GM12872 (cell line): Measurements from ENCODE around the gene CAMTA1.

Source experiments
- TF ChIP-seq, protein P1 (sequence below): IDR thresholded peaks from 3 replicates; pipeline ENCODE4 v1.5.1; 2011; ENCODE audit warnings: low read depth, mild to moderate bottlenecking, low read length, moderate library complexity; ENCODE audit not compliant: insufficient read depth

CAMTA1 gene

DNA sequence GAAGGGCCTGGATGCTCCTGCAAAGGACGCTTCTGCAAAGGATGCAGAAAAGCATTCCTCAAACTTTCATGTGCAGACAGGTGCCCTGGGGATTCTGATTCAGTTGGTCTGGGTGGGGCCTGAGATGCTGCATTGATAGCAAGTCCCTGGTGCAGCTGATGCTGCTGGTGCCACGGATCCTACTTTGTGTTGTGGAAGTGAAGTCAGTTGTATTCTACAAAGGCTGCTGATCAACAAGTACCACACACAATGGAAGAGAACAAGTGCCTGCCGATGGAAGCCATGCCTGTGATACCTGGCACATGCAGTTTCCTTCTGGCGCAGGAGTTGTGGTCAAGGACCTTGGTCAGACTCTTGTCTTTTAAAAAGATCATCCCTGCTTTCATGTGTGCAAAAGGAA is 478.8 kb downstream of the CAMTA1 start:
- TF ChIP-seq, protein P1, sequence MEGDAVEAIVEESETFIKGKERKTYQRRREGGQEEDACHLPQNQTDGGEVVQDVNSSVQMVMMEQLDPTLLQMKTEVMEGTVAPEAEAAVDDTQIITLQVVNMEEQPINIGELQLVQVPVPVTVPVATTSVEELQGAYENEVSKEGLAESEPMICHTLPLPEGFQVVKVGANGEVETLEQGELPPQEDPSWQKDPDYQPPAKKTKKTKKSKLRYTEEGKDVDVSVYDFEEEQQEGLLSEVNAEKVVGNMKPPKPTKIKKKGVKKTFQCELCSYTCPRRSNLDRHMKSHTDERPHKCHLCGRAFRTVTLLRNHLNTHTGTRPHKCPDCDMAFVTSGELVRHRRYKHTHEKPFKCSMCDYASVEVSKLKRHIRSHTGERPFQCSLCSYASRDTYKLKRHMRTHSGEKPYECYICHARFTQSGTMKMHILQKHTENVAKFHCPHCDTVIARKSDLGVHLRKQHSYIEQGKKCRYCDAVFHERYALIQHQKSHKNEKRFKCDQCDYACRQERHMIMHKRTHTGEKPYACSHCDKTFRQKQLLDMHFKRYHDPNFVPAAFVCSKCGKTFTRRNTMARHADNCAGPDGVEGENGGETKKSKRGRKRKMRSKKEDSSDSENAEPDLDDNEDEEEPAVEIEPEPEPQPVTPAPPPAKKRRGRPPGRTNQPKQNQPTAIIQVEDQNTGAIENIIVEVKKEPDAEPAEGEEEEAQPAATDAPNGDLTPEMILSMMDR, result no peak

GRCh38 chr1:7265771-7266371 is 480.6 kb downstream of the CAMTA1 start:
- TF ChIP-seq, protein P1, result no peak

- TF ChIP-seq, protein P1, result no peak
These were observed 481.3 kb downstream of the CAMTA1 start for GRCh38 chr1:7266561-7266960.

DNA sequence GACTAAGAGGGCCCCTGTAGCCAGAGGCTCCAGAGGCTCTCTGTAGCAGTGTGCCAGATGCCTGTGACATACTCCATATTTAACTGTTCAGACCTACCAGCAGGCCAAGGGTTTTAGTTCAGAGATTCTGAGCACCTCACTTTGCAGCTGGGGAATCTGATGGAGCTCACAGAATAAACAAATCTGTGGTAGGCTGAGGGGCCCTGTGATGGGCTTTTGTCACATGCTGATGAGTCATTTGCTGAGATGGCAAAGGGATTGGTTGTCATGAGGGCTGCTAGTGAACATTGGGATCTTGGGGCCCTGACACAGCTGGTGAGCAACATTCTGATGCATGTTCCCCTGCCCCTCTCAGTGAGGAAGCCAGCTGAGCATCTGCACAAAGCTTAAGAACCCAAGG is 482.2 kb downstream of the CAMTA1 start:
- TF ChIP-seq, protein P1, result no peak

DNA sequence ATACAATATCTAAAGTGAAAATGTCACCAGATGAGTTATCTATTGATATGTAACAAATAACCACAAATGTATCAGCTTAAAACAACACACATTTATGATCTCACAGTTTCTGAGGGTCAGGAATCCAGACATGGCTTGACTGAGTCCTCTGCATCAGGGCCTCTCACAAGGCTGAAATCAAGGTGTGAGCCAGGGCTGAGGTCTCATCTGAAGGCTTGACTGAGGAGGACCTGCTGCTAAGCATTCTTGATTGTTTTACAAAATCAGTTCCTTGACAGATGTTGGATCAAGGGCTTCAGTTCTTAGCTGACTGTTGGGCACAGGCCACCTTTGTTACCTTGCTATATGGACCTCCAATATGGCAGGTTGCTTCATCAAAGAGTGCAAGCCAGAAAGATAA is 483.7 kb downstream of the CAMTA1 start:
- TF ChIP-seq, protein P1, result no peak

DNA sequence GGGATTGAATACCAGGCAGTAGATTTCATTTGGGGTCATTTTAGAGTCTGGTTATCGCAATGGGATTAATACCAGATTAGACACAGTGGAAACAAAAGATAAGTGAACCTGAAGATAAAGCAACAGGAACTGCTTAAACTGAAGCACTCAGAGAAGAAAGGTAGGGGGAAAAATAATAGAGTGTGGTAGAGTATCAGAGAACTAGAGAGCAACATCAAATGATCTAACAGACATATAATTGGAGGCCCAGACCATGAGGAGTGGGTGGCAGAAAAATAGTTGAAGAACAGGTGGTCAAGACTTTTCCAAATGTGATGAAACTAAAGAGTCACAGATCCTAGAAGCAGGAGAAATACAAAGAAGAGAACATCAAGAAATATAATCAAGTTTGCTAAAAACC is 484.3 kb downstream of the CAMTA1 start:
- TF ChIP-seq, protein P1, result no peak

DNA sequence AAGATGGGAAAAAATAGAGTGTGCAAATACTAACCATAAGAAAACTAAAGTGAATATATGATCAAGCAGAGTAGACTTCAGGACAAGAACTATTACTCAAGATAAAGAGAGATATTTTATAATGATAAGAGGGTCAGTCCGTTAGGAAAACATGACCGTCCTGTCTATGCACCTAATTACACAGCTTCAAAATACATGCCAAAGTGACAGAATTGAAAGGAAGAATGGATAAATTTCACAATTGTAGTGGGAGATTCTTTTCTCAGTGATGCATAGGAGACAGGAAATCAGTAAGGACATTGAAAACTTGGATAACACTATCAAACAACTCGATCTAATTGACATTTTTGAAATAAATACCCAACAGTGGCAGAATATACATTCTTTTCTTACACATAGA is 489.0 kb downstream of the CAMTA1 start:
- TF ChIP-seq, protein P1, result no peak

- TF ChIP-seq, protein P1, result no peak
These were observed 492.8 kb downstream of the CAMTA1 start for GRCh38 chr1:7278045-7278444.
